Progenitor cell of endocrine pancreas (in vitro differentiated cells): ENCODE measurements around the gene ZFHX3. TPM values are rescaled to one million over a fixed set of nuclear protein-coding genes. Genes with fewer than 3 reads are reported as not detected.

Source experiments
- DNase-seq: peaks from one replicate; pipeline ENCODE4 v3.0.0; 2021; ENCODE audit warnings: low spot score; ENCODE audit not compliant: unreplicated experiment
- H3K27ac Mint-ChIP-seq: 2 replicates; pipeline ENCODE4 v1.8.0; 2021; ENCODE audit warnings: mild to moderate bottlenecking, moderate library complexity, mixed read lengths
- H3K27me3 Mint-ChIP-seq: 2 replicates; pipeline ENCODE4 v1.8.0; 2021; ENCODE audit warnings: mixed read lengths
- H3K36me3 Mint-ChIP-seq: 2 replicates; pipeline ENCODE4 v1.8.0; 2022; ENCODE audit warnings: mixed read lengths; ENCODE audit not compliant: insufficient read depth
- H3K4me1 Mint-ChIP-seq: 2 replicates; pipeline ENCODE4 v1.8.0; 2021; ENCODE audit warnings: low read depth, mixed read lengths
- H3K4me3 Mint-ChIP-seq: 2 replicates; pipeline ENCODE4 v1.8.0; 2021; ENCODE audit warnings: low read depth, mild to moderate bottlenecking, moderate library complexity, mixed read lengths
- H3K9me3 Mint-ChIP-seq: 2 replicates; pipeline ENCODE4 v1.8.0; 2021; ENCODE audit warnings: low read depth, mixed read lengths
- total RNA-seq: library from RNA; stranded (reverse); gene quantifications from 2 replicates; pipeline ENCODE4 v1.2.1, GENCODE V29; 2021
- TF ChIP-seq, protein P1 (sequence below): fragments of 200-600 bp; sonication (generic); IDR thresholded peaks from one replicate; pipeline ENCODE4 v1.5.0; 2021; ENCODE audit warnings: antibody characterized with exemption, mild to moderate bottlenecking; ENCODE audit not compliant: unreplicated experiment

Gene ZFHX3
- total RNA-seq, 1 donor from 2014 or later: 54.0 TPM

DNA sequence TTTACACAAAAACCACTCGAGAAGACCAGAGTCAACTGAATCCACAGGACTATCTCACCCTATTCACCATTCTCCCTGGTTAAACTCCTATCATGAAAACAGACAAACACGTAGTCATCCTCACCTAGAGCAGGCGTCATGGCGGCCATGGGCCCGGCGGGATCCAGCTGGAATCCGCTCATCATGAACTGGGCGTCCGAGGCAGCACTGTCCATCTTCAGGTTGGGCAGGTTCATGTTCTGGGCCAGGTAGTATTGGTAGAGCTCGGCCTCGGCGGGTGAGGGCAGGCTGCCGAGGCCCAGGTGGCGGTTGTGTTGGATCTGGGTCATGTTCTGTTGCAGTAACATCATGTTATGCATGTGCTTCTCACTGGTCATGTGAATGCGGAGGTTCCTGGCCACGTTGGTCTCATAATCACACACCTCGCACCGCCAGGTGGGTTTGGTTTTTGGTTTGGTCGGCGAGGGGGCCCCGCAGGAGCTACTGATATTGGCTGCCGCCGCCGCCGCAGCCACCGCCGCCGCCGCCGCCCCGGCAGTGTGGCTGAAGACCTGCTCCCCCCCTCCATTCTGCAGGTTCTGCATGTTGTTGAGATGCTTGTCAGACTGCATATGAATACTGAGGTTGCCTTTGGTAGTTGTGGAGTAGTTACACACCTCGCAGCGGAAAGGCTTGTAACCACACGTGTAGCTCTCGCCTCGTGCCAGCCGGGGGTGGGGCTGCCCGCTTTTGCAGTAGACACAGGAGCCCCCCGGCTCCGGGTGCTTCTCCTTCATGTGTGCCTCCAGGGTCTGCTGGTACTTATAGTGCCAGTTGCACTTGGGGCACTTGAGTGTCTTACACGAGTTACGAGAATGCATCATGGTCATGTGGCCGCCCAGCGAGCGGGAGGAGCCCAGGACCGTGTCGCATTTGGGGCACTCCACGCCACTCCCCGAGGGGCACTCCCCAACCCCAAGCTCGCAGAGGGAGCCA, 90.3 kb downstream of the ZFHX3 start:
- Mint-ChIP-seq H3K9me3 (no peaks in the 10 kb centered on the region), H3K4me1 (peaks cover 20% of the 10 kb centered on the region), H3K27me3 (no peaks in the 10 kb centered on the region), H3K4me3 (no peak overlapping the region), H3K27ac (no peak overlapping the region), H3K36me3 (peaks cover 40% of the 10 kb centered on the region)
- TF ChIP-seq, protein P1, sequence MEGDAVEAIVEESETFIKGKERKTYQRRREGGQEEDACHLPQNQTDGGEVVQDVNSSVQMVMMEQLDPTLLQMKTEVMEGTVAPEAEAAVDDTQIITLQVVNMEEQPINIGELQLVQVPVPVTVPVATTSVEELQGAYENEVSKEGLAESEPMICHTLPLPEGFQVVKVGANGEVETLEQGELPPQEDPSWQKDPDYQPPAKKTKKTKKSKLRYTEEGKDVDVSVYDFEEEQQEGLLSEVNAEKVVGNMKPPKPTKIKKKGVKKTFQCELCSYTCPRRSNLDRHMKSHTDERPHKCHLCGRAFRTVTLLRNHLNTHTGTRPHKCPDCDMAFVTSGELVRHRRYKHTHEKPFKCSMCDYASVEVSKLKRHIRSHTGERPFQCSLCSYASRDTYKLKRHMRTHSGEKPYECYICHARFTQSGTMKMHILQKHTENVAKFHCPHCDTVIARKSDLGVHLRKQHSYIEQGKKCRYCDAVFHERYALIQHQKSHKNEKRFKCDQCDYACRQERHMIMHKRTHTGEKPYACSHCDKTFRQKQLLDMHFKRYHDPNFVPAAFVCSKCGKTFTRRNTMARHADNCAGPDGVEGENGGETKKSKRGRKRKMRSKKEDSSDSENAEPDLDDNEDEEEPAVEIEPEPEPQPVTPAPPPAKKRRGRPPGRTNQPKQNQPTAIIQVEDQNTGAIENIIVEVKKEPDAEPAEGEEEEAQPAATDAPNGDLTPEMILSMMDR: no peak
- no peak for DNase-seq

DNA sequence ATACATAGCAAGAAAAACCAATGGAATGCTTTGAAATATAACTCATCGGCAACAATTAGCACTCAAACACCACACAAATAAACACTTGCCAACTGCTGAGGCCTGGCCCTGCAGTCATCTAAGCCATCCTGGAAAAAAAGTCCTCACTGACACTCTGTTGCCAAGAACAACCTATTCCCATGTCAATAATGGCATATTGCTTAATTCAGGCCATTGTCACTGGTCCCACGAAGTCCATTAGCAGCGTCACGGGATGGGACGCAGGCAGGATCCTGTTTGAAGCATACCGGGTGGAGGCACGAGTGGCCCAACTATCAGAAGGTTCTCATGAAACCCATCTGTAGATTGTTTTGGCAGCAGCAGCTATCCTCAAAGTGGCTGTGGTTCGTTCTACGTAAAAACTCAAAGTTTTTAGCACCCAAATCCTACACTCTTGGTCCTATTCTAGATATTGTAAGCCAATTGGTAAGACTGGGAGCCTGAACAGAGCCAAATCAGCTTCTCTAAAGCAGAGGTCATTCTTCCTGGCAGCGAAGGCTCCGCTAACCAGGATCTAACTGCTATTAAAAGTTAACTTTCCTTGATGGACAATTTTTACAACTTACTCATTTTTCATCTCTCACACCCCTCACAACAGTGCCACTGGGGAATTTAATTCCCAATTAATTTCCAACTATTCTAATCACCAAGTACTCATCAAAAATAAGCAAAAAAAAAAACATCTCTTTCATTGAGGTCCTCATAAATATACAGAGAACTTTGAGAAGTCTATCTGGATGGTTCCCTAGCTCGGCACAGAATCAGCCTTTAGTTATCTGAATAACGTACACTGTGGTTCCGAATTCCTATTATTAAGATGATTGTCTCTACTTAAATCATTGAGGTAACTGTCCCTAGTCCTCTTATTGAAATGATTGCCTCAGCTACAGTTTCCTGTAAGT, 91.5 kb downstream of the ZFHX3 start:
- Mint-ChIP-seq H3K4me1 (peaks cover 12% of the 10 kb centered on the region), H3K9me3 (no peaks in the 10 kb centered on the region), H3K27me3 (no peaks in the 10 kb centered on the region), H3K4me3 (no peak overlapping the region), H3K36me3 (peaks cover 41% of the 10 kb centered on the region), H3K27ac (no peak overlapping the region)
- TF ChIP-seq, protein P1: no peak
- no peak for DNase-seq

DNA sequence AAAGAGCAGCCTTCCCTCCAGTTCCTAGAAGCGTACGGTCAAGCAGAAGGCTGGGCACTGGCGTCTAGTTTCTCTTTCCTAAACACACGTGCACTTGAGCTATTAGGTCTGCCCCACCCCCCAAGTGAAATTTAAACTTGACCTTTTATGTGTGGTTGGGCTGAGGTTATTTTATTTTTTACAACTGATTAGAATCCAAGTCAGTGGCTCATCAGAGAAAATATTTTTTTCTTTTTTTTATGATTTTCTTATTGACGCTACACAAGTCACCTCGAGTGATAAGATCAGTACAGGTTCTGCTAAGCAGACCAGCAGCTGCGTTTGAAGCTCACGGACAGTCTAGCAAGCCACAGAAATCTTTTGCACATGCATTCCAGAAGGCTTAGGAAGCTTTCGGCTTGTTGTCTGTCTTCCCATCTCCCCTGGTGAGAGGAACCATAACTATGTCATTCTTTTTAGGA, 95.1 kb downstream of the ZFHX3 start:
- no peaks in the 10 kb centered on the region for H3K9me3 Mint-ChIP-seq
- peaks cover 40% of the 10 kb centered on the region for H3K36me3 Mint-ChIP-seq
- peaks cover 24% of the 10 kb centered on the region for H3K4me1 Mint-ChIP-seq
- H3K27ac Mint-ChIP-seq: no peak overlapping the region
- no peak overlapping the region for H3K4me3 Mint-ChIP-seq
- TF ChIP-seq, protein P1: no peak
- no peak for DNase-seq
- no peaks in the 10 kb centered on the region for H3K27me3 Mint-ChIP-seq

DNA sequence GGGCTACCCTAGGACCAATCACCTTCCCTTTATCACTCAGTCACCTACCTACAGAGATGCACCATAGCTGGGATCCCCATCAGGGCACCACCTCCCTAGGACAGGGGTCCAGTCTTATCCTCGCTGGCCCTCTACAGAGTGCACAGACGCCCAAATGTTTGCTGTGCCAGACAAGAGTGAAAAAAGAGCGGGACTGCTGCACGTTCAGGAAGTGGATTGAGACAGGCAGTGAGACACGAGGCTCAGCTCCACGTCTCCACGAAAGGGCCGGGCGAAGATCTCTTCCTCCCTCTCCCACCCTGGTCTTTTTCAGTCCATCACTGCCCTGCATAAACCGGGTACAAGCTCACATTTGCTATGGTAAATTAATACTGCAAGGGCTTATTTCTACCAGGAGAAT, 95.5 kb downstream of the ZFHX3 start:
- H3K27ac Mint-ChIP-seq: no peak overlapping the region
- no peaks in the 10 kb centered on the region for H3K27me3 Mint-ChIP-seq
- H3K4me1 Mint-ChIP-seq: peaks cover 27% of the 10 kb centered on the region
- H3K9me3 Mint-ChIP-seq: no peaks in the 10 kb centered on the region
- peaks cover 39% of the 10 kb centered on the region for H3K36me3 Mint-ChIP-seq
- H3K4me3 Mint-ChIP-seq: no peak overlapping the region
- TF ChIP-seq, protein P1: no peak
- no peak for DNase-seq

DNA sequence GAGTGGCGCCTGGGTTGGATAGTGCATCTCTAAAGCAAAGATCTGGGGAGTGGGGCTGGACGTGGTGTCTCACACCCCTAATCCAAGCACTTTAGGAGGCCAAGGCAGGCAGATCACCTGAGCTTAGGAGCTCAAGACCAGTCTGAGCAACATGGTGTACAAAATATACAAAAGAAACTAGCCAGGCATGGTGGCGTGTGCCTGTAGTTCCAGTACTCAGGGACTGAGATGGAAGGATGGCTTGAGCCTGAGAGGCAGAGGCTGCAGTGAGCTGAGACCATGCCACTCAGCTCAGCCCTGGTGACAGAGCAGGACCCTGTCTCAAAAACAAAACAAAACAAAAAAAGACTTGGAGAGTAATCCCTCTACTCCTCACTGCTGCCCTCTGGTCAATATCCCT, 96.0 kb downstream of the ZFHX3 start:
- Mint-ChIP-seq H3K27ac (no peak overlapping the region), H3K9me3 (no peaks in the 10 kb centered on the region), H3K4me1 (peaks cover 32% of the 10 kb centered on the region), H3K36me3 (peaks cover 35% of the 10 kb centered on the region), H3K4me3 (no peak overlapping the region), H3K27me3 (no peaks in the 10 kb centered on the region)
- no peak for DNase-seq
- TF ChIP-seq, protein P1: no peak
